Fibroblast of the aortic adventitia (primary cell): Measurements from ENCODE around the gene PAPPA. TPM values are rescaled to one million over a fixed set of nuclear protein-coding genes. Genes with fewer than 3 reads are reported as not detected.

Source experiments
- DNase-seq: peaks from one replicate; pipeline ENCODE4 v3.0.0-alpha.2; 2010; ENCODE audit warnings: low read depth
- H3K4me3 ChIP-seq: 2 replicates; pipeline ENCODE4 v1.5.1; 2011; ENCODE audit warnings: low read depth, mild to moderate bottlenecking, control low read depth, low read length, moderate library complexity
- total RNA-seq: library from RNA; depleted of rRNA; stranded (reverse); fragments of >200 nt; gene quantifications from 2 replicates; pipeline ENCODE4 v1.2.3, GENCODE V29; 2012; ENCODE audit warnings: low replicate concordance
- TF ChIP-seq, protein P1 (sequence below): IDR thresholded peaks from 2 replicates; pipeline ENCODE4 v1.5.1; 2011; ENCODE audit warnings: mild to moderate bottlenecking, low read length, control low read depth, inconsistent platforms; ENCODE audit not compliant: insufficient read depth

PAPPA gene
- total RNA-seq, 1 donor: 80.5 TPM

DNA sequence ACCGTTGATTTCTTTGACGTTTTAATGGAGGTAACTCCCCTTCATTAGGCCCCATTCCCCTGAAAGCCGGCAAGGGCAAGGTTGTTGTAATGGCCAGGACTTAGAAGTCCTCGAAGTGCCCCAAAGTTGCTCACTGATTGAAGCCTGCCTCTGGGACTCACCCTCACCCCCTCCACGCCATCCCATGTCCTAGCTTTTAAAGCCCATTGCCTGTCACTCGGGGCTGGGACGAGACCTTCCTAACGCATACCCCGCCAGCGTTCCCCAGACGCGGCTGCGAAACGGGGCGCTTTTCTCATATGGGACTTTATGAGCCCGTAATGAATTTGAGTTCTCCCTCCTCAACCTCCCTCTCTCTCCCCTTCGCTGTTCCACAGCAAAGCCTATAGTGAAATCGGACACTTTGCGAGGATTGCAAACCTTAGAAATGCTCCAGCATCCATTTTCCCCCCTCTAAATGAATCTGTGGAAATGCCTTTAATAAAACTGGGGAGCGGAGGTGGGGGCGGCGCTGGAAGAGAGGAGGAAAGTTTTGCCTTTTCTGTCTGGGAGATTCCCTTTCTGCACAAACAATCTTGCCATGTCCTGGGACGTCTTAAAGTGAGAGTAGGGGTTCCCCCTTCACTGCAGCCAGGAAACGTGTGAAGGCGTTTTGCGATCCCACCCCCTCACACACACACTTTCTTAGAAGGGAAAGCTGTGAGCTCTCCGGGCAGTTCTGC lies 1.5 kb downstream of the PAPPA start:
- peak; percentile 83 for DNase-seq
- TF ChIP-seq, protein P1, sequence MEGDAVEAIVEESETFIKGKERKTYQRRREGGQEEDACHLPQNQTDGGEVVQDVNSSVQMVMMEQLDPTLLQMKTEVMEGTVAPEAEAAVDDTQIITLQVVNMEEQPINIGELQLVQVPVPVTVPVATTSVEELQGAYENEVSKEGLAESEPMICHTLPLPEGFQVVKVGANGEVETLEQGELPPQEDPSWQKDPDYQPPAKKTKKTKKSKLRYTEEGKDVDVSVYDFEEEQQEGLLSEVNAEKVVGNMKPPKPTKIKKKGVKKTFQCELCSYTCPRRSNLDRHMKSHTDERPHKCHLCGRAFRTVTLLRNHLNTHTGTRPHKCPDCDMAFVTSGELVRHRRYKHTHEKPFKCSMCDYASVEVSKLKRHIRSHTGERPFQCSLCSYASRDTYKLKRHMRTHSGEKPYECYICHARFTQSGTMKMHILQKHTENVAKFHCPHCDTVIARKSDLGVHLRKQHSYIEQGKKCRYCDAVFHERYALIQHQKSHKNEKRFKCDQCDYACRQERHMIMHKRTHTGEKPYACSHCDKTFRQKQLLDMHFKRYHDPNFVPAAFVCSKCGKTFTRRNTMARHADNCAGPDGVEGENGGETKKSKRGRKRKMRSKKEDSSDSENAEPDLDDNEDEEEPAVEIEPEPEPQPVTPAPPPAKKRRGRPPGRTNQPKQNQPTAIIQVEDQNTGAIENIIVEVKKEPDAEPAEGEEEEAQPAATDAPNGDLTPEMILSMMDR: no peak
- peak overlapping the region; percentile 89 for H3K4me3 ChIP-seq

DNA sequence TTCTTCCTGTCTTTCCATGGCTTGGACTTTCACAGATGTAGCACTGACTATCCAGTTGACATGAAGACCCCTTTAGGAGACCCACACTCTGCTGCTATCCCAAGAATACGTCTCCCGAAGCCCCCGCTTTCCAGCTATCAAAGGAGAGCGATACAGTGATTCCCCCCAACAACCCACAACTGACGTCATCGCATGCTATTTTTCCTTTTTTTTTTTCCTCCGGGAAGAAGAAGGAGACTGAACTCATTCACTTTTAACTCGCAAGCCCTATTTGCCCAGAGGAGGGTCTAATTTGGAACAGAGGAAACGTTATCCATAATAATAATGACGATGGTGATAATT lies 2.1 kb downstream of the PAPPA start:
- peak; percentile 82 for DNase-seq
- TF ChIP-seq, protein P1: no peak

DNA sequence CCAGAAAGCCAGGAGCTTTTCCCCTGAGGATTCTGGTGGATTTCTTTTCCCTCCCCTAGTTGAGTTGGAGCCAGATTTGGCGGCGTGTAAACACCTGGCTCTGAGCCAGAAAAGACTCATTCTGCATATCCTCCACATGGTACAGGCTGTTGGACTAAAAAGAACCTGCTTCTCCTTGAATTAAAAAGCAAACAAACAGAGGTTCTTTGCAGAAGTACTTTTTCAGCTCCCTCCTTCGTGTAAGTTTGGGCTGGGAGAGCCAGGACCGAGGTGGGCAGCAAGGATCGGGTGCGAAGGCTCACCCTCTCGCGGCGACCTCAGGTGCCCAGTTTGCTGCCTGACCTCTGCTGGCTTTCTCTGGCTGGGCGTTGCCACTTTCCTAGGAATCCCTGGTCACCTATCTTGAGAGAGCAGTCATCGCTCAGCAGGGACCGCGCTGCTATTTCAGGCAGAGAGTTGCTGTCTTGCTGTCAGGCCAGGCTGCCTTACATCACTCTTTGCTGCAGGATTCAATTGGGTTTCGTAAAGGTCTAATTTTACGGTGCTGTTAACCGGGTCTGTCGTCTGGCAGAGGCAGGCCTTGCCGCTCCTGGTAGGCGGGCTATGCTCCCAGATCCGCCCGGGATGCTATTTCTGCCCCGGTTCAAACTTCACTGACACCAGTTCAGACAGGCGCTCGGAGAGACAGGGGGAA lies 3.2 kb downstream of the PAPPA start:
- TF ChIP-seq, protein P1: no peak
- peak; percentile 93 for DNase-seq
- peak overlapping the region; percentile 89 for H3K4me3 ChIP-seq

More for the DNA sequence above, 2.1 kb downstream of the PAPPA start:
- peak overlapping the region; percentile 89 for H3K4me3 ChIP-seq

DNA sequence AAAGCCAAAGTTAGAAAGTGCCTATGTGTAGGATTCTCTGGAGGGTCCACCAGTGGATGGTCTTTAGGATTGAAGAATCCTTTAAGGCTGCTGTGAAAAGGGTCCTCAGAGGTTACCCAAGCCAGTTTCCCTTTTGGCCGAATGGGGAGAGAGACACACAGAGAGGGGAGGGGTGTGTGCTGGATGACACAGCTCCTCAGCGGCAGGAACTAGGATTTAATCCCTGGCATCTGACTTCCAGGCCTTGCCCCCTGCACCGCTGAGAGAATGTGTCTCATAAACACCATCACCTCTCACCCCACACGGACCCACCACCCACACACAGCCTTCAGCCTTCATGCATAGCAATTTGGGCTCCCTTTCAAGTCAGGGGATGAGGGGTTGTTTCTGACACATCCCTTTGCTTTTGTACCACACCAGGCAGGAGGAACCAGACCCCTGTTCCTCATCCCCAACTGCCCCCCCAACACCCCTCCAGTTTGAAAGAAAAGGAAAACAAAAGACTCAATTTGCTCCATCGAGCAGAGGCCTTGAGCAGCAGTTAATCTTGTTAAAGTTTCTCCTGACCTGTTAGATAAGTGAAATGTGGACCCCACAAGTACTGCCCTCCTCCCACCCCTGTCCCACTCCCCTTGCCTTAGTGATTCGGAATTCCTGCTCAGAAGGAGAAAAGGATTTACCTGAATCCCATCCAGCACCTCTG lies 4.0 kb downstream of the PAPPA start:
- H3K4me3 ChIP-seq: peak overlapping the region; percentile 89
- peak; percentile 62 for DNase-seq
- TF ChIP-seq, protein P1: no peak

DNA sequence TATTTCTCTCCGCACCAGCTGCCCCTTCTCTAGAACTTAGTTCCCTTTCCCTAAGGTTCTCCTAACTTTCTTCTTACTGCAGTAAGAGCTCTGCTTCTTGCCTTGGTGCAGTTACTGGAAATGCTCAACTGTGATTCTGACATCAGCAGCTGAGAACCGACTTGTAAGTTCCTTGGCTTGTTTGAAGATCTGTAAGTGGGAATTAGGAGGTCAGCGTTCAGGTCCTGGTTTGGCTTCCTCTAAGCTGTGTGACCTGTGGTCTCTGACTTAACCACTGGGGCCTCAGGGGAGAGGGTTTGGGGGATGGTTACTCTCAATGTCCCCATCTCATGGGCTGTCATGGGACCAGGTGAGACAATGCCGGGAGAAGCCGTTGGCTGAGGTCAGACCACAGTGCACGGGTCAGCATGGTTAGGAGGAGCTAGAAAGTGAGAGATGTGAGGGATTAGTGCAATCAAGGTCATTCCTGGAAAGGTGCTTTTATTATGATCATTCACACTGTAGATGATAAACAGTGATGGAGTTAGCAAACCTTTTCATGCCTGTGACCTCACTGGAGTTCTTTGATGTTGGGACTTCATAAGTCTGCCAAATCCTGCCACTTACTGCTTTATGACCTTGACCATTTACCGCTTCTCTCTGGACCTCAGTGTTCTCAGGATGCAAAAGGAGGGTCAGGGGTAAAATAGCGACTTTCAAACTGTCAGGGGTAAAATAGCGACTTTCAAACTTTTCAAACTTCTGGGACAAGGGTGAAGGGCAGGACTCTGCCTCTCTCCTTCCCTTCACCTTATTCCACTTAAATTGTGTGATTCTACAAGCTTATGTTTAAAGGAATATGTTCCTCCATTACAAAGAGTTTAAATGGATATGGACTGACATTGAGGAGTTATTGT lies 7.3 kb downstream of the PAPPA start:
- peak; percentile 44 for DNase-seq
- no peak overlapping the region for H3K4me3 ChIP-seq
- TF ChIP-seq, protein P1: no peak

DNA sequence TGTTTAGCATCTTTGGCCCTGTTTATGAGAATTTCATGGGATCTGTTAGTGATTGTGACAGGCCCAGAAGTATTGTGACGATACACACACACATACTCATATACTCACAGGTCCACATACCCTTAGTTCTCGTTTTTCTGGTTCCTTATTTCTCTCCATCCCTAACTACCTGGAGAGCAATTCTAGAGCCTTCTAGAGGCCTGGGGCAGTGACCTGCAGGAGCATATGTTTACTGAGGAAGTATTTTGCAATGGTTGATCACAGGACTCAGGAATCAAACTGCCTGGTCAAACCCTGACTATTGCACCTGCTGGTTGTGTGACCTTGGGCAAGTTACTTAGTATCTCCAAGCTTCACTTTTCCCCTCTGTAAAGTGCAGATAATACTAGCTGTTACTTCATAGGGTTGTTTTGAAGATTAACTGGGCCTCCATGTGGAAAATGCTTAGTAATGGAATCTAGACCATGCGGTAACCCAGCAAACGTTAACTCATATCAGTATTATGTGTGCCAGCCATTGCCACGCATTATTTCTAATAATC lies 8.7 kb downstream of the PAPPA start:
- H3K4me3 ChIP-seq: no peak overlapping the region
- TF ChIP-seq, protein P1: no peak
- no peak for DNase-seq
